GM12878 (cell line): ENCODE results near the gene LMO7. TPM values are rescaled to one million over a fixed set of nuclear protein-coding genes. Genes with fewer than 3 reads are reported as not detected.

Experiments used
- ATAC-seq: fragments of 200-7000 bp; cut with Tn5 transposase; 3 replicates; pipeline ENCODE4 v1.9.1; 2020; ENCODE audit warnings: mild to moderate bottlenecking, moderate library complexity
- BruUV-seq: library from RNA; stranded (reverse); fragments of 400-500 nt; replicated peaks from 2 replicates; lab custom pipeline; 2021; lab: Mats Ljungman, UMichigan
- CTCF ChIA-PET: fragments of 300-600 bp; sonication (Branson Sonifier 250); formaldehyde crosslinking; extraction: SDS; loops from one replicate; lab custom pipeline; 2021; ENCODE audit warnings: inconsistent platforms; lab: Yijun Ruan, JAX
- POLR2A ChIA-PET: fragments of 350-600 bp; formaldehyde crosslinking; extraction: SDS; loops from one replicate; lab custom pipeline; 2021; ENCODE audit warnings: inconsistent platforms; lab: Charles Lee
- RAD21 ChIA-PET: fragments of 300-600 bp; sonication (Branson Sonifier 250); formaldehyde crosslinking; loops from one replicate; lab custom pipeline; 2023; ENCODE audit warnings: antibody characterized with exemption; ENCODE audit not compliant: unreplicated experiment; lab: Charles Lee
- SMC1A ChIA-PET: fragments of 300-600 bp; sonication (Branson Sonifier 250); formaldehyde crosslinking; loops from one replicate; lab custom pipeline; 2023; ENCODE audit not compliant: unreplicated experiment, uncharacterized antibody; lab: Charles Lee
- DNase-seq: peaks from one replicate; pipeline ENCODE4 v3.0.0-alpha.2; 2011; ENCODE audit warnings: low read depth, low spot score
- FAIRE-seq: peaks from 3 replicates; lab custom pipeline; 2011; peaks lifted over from hg19 to GRCh38; lab: Jason Lieb, UNC
- H2AFZ ChIP-seq: 2 replicates; pipeline ENCODE4 v1.6.0; 2011; ENCODE audit warnings: low read depth, low read length, control low read depth; ENCODE audit not compliant: control insufficient read depth
- H3K27ac ChIP-seq: 2 replicates; pipeline ENCODE4 v1.5.1; 2011; ENCODE audit warnings: control low read depth; ENCODE audit not compliant: control insufficient read depth, insufficient read depth
- H3K27me3 ChIP-seq, 2 experiments: replicated peaks in 1 of 2; 2 replicates each; pipeline versions ENCODE4 v1.6.0 to v1.6.1; 2011; ENCODE audit warnings: low read length in 1 of 2; ENCODE audit not compliant: control insufficient read depth in 2 of 2, insufficient read depth in 2 of 2
- H3K36me3 ChIP-seq, 2 experiments: 2 replicates each; pipeline ENCODE4 v1.5.1; 2011; ENCODE audit warnings: low read length in 1 of 2; ENCODE audit not compliant: control insufficient read depth in 2 of 2, insufficient read depth in 2 of 2
- H3K4me1 ChIP-seq: 2 replicates; pipeline ENCODE4 v1.6.1; 2011; ENCODE audit warnings: mild to moderate bottlenecking, low read length, moderate library complexity, mixed read lengths; ENCODE audit not compliant: control insufficient read depth, insufficient read depth
- H3K4me2 ChIP-seq: 2 replicates; pipeline ENCODE4 v1.6.0; 2011; ENCODE audit warnings: control low read depth; ENCODE audit not compliant: control insufficient read depth, insufficient read depth
- H3K4me3 ChIP-seq: fragments of 200-600 bp; sonication (generic); 2 replicates; pipeline ENCODE4 v1.5.1; 2016
- H3K79me2 ChIP-seq: 2 replicates; pipeline ENCODE4 v1.6.0; 2011; ENCODE audit warnings: low read length; ENCODE audit not compliant: control insufficient read depth, insufficient read depth
- H3K9ac ChIP-seq: 2 replicates; pipeline ENCODE4 v1.8.0; 2011; ENCODE audit warnings: low read length, control low read depth, mixed read lengths; ENCODE audit not compliant: control insufficient read depth, insufficient read depth
- H3K9me3 ChIP-seq: replicated peaks from 3 replicates; pipeline ENCODE4 v1.5.1; 2011; ENCODE audit warnings: mild to moderate bottlenecking, low read length; ENCODE audit not compliant: control insufficient read depth, insufficient read depth
- H4K20me1 ChIP-seq: 2 replicates; pipeline ENCODE4 v1.6.0; 2011; ENCODE audit not compliant: control insufficient read depth, insufficient read depth
- ATF7 ChIP-seq: fragments of 450-650 bp; IDR thresholded peaks from 2 replicates; pipeline ENCODE4 v1.6.1; 2016; ENCODE audit warnings: low read depth, mild to moderate bottlenecking
- CTCF ChIP-seq, 3 experiments: IDR thresholded peaks in 2 of 3; conservative IDR thresholded peaks in 1 of 3; 2 replicates each; pipeline ENCODE4 v1.5.1; 2011; ENCODE audit warnings: low read depth in 3 of 3, low read length in 3 of 3, mild to moderate bottlenecking in 3 of 3, control low read depth in 2 of 3, moderate library complexity in 2 of 3, inconsistent platforms in 1 of 3, mixed read lengths in 1 of 3; ENCODE audit not compliant: control insufficient read depth in 2 of 3, insufficient read depth in 1 of 3; ENCODE audit errors: extremely low read depth in 1 of 3
- CUX1 ChIP-seq: IDR thresholded peaks from 2 replicates; pipeline ENCODE4 v1.6.1; 2012; ENCODE audit warnings: improper control_type of control experiment, low read depth, low read length; ENCODE audit not compliant: insufficient replicate concordance
- KAT2A ChIP-seq: conservative IDR thresholded peaks from 2 replicates; pipeline ENCODE4 v1.6.1; 2011; ENCODE audit warnings: low read depth, low read length; ENCODE audit not compliant: control insufficient read depth
- KLF5 ChIP-seq: fragments of 450-650 bp; IDR thresholded peaks from 2 replicates; pipeline ENCODE4 v1.6.1; 2014; ENCODE audit warnings: mild to moderate bottlenecking; ENCODE audit not compliant: partially characterized antibody
- NBN ChIP-seq: fragments of 450-650 bp; IDR thresholded peaks from 2 replicates; pipeline ENCODE4 v1.6.1; 2016
- NR2C2 ChIP-seq: IDR thresholded peaks from 2 replicates; pipeline ENCODE4 v1.6.1; 2011; ENCODE audit warnings: borderline replicate concordance, low read depth; ENCODE audit not compliant: control insufficient read depth, insufficient read length
- PKNOX1 ChIP-seq: fragments of 450-650 bp; IDR thresholded peaks from 2 replicates; pipeline ENCODE4 v1.6.1; 2016; ENCODE audit warnings: mild to moderate bottlenecking
- POLR2A ChIP-seq: IDR thresholded peaks from 2 replicates; pipeline ENCODE4 v1.6.1; 2011; ENCODE audit warnings: low read depth, mild to moderate bottlenecking, low read length
- POLR2AphosphoS2 ChIP-seq: IDR thresholded peaks from 2 replicates; pipeline ENCODE4 v1.6.1; 2011; ENCODE audit warnings: low read depth, mild to moderate bottlenecking, low read length, improper control_type of control experiment, moderate library complexity
- TARDBP ChIP-seq: IDR thresholded peaks from 2 replicates; pipeline ENCODE4 v1.6.1; 2016; ENCODE audit warnings: borderline replicate concordance
- ZBTB11 ChIP-seq: fragments of 450-650 bp; formaldehyde crosslinking; IDR thresholded peaks from 2 replicates; pipeline ENCODE4 v1.5.0; 2022; ENCODE audit warnings: mild to moderate bottlenecking, missing genetic modification characterization
- ZNF24 ChIP-seq: fragments of 450-650 bp; IDR thresholded peaks from 2 replicates; pipeline ENCODE4 v1.6.1; 2017; ENCODE audit warnings: antibody characterized with exemption, mild to moderate bottlenecking
- ZSCAN29 ChIP-seq: fragments of 450-650 bp; IDR thresholded peaks from 2 replicates; pipeline ENCODE4 v1.6.1; 2017; ENCODE audit warnings: mild to moderate bottlenecking, moderate library complexity
- WGBS: methylation state at CpG from one replicate; pipeline ENCODE4 v1.1.6; 2016; ENCODE audit warnings: low lambda C conversion rate; ENCODE audit not compliant: insufficient replicate concordance, insufficient coverage; ENCODE audit errors: missing lambda C conversion rate; 5-methylcytosine and 5-hydroxymethylcytosine counted together
- in situ Hi-C: fragments of 300-500 bp; cut with MboI; formaldehyde crosslinking; loops from 9 replicates; pipeline ENCODE4 v1.14.3; 2018; ENCODE audit warnings: mixed read lengths
- intact Hi-C: fragments of 100-400 bp; cut with micrococcal nuclease; formaldehyde crosslinking; loops from one replicate; pipeline ENCODE4 v1.14.2; 2022; ENCODE audit not compliant: unreplicated experiment
- polyA plus RNA-seq, 11 experiments: library from polyadenylated mRNA; depleted of rRNA in 4 of 11; unstranded in 6 of 11; stranded (reverse) in 5 of 11; fragments of >200 nt; fragmentation: Nextera tagmentation in 4 of 11; fragmentation: Illumina TruSeq in 1 of 11; extraction: Ambion mirVana in 4 of 11; extraction: Trizol in 1 of 11; gene quantifications; 1 replicate in 1 of 11; 2 replicates in 10 of 11; pipeline versions ENCODE4 v1.2.1 to v1.2.3, GENCODE V29; 2011 to 2016; ENCODE audit warnings: inconsistent platforms in 2 of 11, missing spikeins in 2 of 11, low read depth in 1 of 11
- total RNA-seq, 4 experiments: library from RNA; depleted of rRNA in 3 of 4; stranded (reverse); fragments of >200 nt in 3 of 4; fragmentation: Illumina TruSeq in 1 of 4; extraction: Trizol in 1 of 4; gene quantifications; 2 replicates each; pipeline versions ENCODE4 v1.2.1 to v1.2.3, GENCODE V29; 2013 to 2021

LMO7 gene
- total and polyA plus RNA-seq, 10 of the 15 experiments (the other 5 are each of a cell fraction or from before 2014, with no cell fraction given): 8.5 to 67.8 (median 36.8) TPM

GRCh38 chr13:75596657-75597182 is 39.4 kb upstream of the LMO7 start:
- Histone ChIP-seq H4K20me1 (no peaks in the 10 kb centered on the region), H3K4me3 (no peak overlapping the region), H3K27ac (no peak overlapping the region), H3K36me3 (no peaks in the 10 kb centered on the region; a peak in 3 of 4 replicates), H3K9me3 (no peaks in the 10 kb centered on the region), H3K4me2 (no peak overlapping the region), H2AFZ (no peak overlapping the region), H3K4me1 (no peaks in the 10 kb centered on the region), H3K27me3 (no peaks in the 10 kb centered on the region), H3K9ac (no peak overlapping the region), H3K79me2 (no peaks in the 10 kb centered on the region)
- in situ Hi-C loops (no loop called here), intact Hi-C loops (no loop called here)
- ChIA-PET SMC1A (no interaction called here), RAD21 (no interaction called here), CTCF (no interaction called here), POLR2A (no interaction called here)
- ATAC-seq: no peak
- BruUV-seq: no TSS peak
- no peak for DNase-seq
- FAIRE-seq: no peak
- WGBS: 64% methylated on average over 1 of the region's 1 CpG
- no peak for TF ChIP-seq CTCF (IDR thresholded peaks at IDR 0.05 in 2 of 3, conservative IDR thresholded peaks at IDR 0.05 in 1 of 3; ENCODE audit: control insufficient read depth in 2 of 3, extremely low read depth in 1 of 3, insufficient read depth in 1 of 3, low read depth in 3 of 3, low read length in 3 of 3)
- no peak for TF ChIP-seq CUX1
- no peak for TF ChIP-seq ATF7
- TF ChIP-seq NBN: no peak
- no peak for TF ChIP-seq ZBTB11
- TF ChIP-seq PKNOX1: no peak
- TF ChIP-seq NR2C2: no peak
- TF ChIP-seq ZNF24: no peak
- TF ChIP-seq POLR2A: no peak
- no peak for TF ChIP-seq ZSCAN29
- TF ChIP-seq TARDBP: no peak
- TF ChIP-seq POLR2AphosphoS2: no peak
- no peak for TF ChIP-seq KLF5
- TF ChIP-seq KAT2A: no peak
